Thoracic aorta (tissue), 2 donors: Measurements from ENCODE around the gene FNTB. TPM values are rescaled to one million over a fixed set of nuclear protein-coding genes. Genes with fewer than 3 reads are reported as not detected.
A peak's percentile ranks its signal among the peaks of the same experiment; 100 is the strongest.

Experiments used
- ATAC-seq: fragments of 150-250 bp; one replicate; pipeline ENCODE4 v1.8.0; 2017; ENCODE audit warnings: low read depth; ENCODE audit not compliant: insufficient number of reproducible peaks, low FRiP score
- DNase-seq: peaks from one replicate; pipeline ENCODE4 v3.0.0-alpha.2; 2020; ENCODE audit warnings: low spot score
- H3K27ac ChIP-seq, 2 donors: fragments of 200-600 bp; sonication (generic); 1 replicate in 1 of 2; 2 replicates in 1 of 2; pipeline ENCODE4 v1.5.1; 2016; ENCODE audit warnings: mild to moderate bottlenecking in 2 of 2, moderate library complexity in 2 of 2
- H3K27me3 ChIP-seq: fragments of 200-600 bp; sonication (generic); replicated peaks from 2 replicates; pipeline ENCODE4 v1.6.0; 2016; ENCODE audit warnings: mild to moderate bottlenecking; ENCODE audit not compliant: insufficient read depth
- H3K36me3 ChIP-seq: fragments of 200-600 bp; sonication (generic); one replicate; pipeline ENCODE4 v1.5.1; 2016
- H3K4me1 ChIP-seq, 2 donors: fragments of 200-600 bp; sonication (generic); 1 replicate in 1 of 2; 2 replicates in 1 of 2; pipeline versions ENCODE4 v1.5.1 to v1.6.0; 2016; ENCODE audit warnings: low read depth in 2 of 2, mild to moderate bottlenecking in 1 of 2; ENCODE audit not compliant: control insufficient read depth in 1 of 2
- H3K4me3 ChIP-seq: fragments of 200-600 bp; sonication (generic); 2 replicates; pipeline ENCODE4 v1.5.1; 2016; ENCODE audit warnings: mild to moderate bottlenecking
- H3K9me3 ChIP-seq: fragments of 200-600 bp; sonication (generic); 2 replicates; pipeline ENCODE4 v1.5.1; 2016
- total RNA-seq, 2 donors: library from RNA; depleted of rRNA; stranded (reverse); fragments of >200 nt; gene quantifications; one replicate each; pipeline versions ENCODE4 v1.1.0 to v1.2.3, GENCODE V29; 2016
- TF ChIP-seq, protein P1 (sequence below): fragments of 200-600 bp; sonication (generic); IDR thresholded peaks from one replicate; pipeline ENCODE4 v1.5.1; 2019; ENCODE audit warnings: antibody characterized with exemption

Gene FNTB
- total RNA-seq, 2 donors from 2014 or later = 6.8 to 18.3 TPM

DNA sequence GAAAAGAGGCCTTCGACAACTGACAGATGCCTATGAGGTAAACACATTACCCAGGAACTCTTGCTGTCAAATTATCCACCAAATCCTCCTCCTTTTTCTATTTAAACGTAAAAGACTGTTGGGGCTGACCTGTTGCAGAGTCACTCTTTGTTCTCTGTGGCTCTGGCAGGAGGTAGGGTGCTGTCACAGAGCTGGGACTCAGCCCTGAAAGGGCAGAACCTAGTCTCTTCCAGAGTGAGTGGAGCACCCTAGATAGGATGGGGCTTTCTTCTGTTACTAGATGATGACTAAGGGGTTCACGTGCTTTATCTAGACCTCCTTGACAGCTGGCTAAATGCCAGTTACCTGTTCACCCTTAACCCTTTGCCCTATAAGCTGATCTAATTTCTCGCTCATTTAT is 25.7 kb downstream of the FNTB start:
- DNase-seq = no peak
- no peak for ATAC-seq
- Histone ChIP-seq H3K27me3 (no peaks in the 10 kb centered on the region), H3K4me3 (no peak overlapping the region), H3K27ac (no peak overlapping the region), H3K36me3 (peaks cover 16% of the 10 kb centered on the region), H3K4me1 (no peaks in the 10 kb centered on the region), H3K9me3 (no peaks in the 10 kb centered on the region)
- TF ChIP-seq, protein P1, sequence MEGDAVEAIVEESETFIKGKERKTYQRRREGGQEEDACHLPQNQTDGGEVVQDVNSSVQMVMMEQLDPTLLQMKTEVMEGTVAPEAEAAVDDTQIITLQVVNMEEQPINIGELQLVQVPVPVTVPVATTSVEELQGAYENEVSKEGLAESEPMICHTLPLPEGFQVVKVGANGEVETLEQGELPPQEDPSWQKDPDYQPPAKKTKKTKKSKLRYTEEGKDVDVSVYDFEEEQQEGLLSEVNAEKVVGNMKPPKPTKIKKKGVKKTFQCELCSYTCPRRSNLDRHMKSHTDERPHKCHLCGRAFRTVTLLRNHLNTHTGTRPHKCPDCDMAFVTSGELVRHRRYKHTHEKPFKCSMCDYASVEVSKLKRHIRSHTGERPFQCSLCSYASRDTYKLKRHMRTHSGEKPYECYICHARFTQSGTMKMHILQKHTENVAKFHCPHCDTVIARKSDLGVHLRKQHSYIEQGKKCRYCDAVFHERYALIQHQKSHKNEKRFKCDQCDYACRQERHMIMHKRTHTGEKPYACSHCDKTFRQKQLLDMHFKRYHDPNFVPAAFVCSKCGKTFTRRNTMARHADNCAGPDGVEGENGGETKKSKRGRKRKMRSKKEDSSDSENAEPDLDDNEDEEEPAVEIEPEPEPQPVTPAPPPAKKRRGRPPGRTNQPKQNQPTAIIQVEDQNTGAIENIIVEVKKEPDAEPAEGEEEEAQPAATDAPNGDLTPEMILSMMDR = no peak

DNA sequence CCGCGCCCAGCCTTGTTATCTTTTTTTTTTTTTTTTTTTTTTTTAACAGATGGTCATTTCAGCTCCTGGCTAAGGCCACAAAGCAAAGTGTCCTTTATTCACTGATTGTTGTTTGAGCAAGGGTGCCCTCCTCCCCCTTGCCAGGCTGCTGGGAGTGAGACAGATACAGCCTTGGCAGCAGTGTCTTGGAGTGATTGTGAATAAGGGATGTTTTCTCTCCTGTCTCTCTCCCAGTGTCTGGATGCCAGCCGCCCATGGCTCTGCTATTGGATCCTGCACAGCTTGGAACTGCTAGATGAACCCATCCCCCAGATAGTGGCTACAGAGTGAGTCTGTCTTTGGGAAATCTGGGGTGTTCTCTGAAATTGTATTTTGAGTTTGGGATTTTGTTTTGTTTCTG is 28.7 kb downstream of the FNTB start:
- peaks cover 5% of the 10 kb centered on the region in 2 donors for H3K4me1 ChIP-seq
- no peaks in the 10 kb centered on the region for H3K27me3 ChIP-seq
- H3K27ac ChIP-seq = no peak overlapping the region
- DNase-seq (no peak), ATAC-seq (no peak)
- H3K4me3 ChIP-seq = no peak overlapping the region
- peaks cover 16% of the 10 kb centered on the region for H3K36me3 ChIP-seq
- H3K9me3 ChIP-seq = no peaks in the 10 kb centered on the region
- TF ChIP-seq, protein P1 = no peak

DNA sequence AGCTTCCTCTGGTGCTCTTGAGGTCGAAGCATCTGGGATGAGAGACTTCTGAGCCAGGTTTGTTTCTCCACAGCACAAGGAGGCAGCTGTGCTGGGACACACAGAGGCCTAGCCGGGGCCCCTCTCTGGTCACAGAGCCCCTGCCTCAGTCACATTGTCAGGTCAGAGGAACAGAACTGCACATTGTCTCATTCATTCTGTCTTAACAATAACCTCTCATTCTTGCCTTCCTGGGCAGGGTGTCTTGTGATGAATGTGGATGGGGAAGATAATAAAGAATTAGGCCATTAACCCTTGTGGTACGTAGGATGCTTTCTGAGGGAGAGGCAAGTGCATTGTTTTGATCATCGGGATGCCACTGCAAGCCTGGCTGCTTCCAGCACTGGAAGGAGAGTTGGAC is 29.8 kb downstream of the FNTB start:
- peaks cover 16% of the 10 kb centered on the region for H3K36me3 ChIP-seq
- ATAC-seq (no peak), DNase-seq (no peak)
- no peaks in the 10 kb centered on the region for H3K27me3 ChIP-seq
- no peak overlapping the region for H3K27ac ChIP-seq
- no peaks in the 10 kb centered on the region for H3K9me3 ChIP-seq
- TF ChIP-seq, protein P1 = no peak
- H3K4me1 ChIP-seq = peaks cover 5% of the 10 kb centered on the region in 2 donors
- H3K4me3 ChIP-seq = no peak overlapping the region

DNA sequence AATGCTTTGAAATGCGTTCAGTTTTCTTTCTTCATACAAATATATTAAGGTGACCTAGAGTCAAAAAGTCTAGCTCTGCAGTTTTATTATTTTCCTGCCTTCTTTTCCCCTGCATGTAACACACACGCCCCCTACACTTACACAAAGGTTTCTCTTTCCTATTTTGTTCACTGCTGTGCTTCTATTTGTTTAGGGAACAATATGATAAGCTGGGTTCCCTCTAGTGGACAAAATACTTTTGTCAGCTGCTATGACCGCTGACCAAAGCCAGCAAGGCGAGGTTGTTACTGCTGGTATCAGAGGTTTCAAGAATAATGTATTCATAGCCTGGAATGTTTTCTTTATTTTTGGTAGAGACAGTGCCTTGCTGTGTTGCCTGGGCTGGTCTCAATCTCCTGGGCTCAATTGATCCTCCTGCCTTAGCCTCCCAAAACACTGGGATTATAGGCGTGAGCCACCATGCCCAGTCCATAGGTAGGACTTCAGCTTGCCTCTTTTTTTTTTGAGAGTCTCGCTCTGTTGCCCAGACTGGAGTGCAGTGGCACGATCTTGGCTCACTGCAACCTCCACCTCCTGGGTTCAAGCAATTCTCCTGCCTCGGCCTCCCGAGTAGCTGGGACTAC is 33.4 kb downstream of the FNTB start:
- no peak for DNase-seq
- no peak overlapping the region for H3K27ac ChIP-seq

DNA sequence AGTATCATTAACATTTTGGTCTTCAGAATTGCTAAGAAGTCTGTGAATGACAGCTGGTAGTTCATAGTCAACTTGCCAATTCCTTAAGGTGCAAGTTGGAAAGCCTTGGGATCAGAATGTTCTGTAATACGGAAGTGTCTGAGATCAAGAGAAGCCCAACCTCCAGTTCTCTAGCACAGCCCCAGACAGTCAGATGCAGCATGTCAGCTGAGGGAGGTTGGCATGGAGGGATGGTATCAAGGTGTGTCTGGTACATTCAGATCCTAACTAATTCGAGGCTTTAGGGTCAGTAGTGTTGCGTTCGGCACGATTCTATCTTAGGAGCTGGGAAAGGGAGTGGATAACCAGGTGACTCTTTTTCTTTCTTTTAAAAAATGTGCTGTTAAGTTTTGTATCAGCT is 38.3 kb downstream of the FNTB start:
- TF ChIP-seq, protein P1 = no peak
- Histone ChIP-seq H3K4me3 (no peak overlapping the region), H3K27ac (no peak overlapping the region), H3K4me1 (no peaks in the 10 kb centered on the region), H3K27me3 (no peaks in the 10 kb centered on the region), H3K36me3 (peaks cover 18% of the 10 kb centered on the region), H3K9me3 (no peaks in the 10 kb centered on the region)
- ATAC-seq (no peak), DNase-seq (no peak)

More for the DNA sequence above, 33.4 kb downstream of the FNTB start:
- TF ChIP-seq, protein P1 = peak; percentile 56
- H3K4me3 ChIP-seq = no peak overlapping the region
- ATAC-seq = peak; percentile 79
- peaks cover 5% of the 10 kb centered on the region in 2 donors for H3K4me1 ChIP-seq
- H3K36me3 ChIP-seq = peaks cover 8% of the 10 kb centered on the region
- no peaks in the 10 kb centered on the region for H3K27me3 ChIP-seq
- H3K9me3 ChIP-seq = no peaks in the 10 kb centered on the region
